ENCODE measurements around the gene OR5C1. TPM values are rescaled to one million over a fixed set of nuclear protein-coding genes. Genes with fewer than 3 reads are reported as not detected.
A peak's percentile ranks its signal among the peaks of the same experiment; 100 is the strongest.

Gene OR5C1
- total RNA-seq, 6 experiments from 2014 or later: not detected

DNA sequence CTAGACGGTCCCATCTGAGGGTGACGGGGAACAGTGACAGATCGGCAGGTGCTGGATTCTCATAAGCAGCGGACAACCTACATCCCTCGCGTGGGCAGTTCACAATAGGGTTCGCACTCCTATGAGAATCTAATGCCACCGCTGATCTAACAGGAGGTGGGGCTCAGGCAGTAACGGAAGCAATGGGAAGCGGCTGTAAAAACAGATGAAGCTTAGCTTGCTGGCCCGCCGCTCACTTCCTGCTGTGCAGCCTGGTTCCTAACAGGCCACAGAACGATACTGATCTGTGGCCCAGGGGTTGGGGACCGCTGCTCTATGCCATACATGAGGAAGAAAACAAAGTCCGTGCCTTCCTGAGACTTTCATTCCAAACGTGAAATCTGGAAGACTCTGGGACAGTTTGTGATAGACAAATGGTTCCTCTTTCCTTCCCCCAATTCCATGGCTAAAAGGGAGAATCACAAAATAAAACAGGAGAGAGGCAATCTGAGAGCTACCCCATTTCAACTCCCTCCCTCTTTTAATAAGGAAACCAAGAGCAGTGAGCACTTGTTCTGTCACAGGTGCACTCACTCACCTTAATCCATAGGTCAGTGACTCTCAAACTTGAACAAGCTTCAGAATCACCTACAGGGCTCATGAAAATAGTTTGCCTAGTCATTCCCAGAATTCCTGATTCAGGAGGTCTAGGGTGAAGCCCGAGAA is 27.6 kb downstream of the OR5C1 start:
- Histone ChIP-seq H3K9me3 (no peaks in the 10 kb centered on the region), H3K27me3 (no peaks in the 10 kb centered on the region), H3K4me1 (peaks cover 0 to 3% (median 0%) of the 10 kb centered on the region in 4 donors), H3K4me3 (no peak overlapping the region), H3K36me3 (peaks cover 0 to 22% (median 4%) of the 10 kb centered on the region in 4 donors), H3K27ac (peak overlapping the region in 1 of 3 donors; percentile 25)
- DNase-seq (peak in 1 of 3 donors; percentile 44), ATAC-seq (peak; percentile 69 to 87 (median 80))
- WGBS (ENCODE audit: insufficient coverage, low coverage, low lambda C conversion rate, missing lambda C conversion rate): 42% methylated on average over 13 of the region's 17 CpGs
- intact Hi-C loops (cut with DNase I): no loop called here
- no peak for TF ChIP-seq POLR2A (IDR thresholded peaks at IDR 0.05)
- TF ChIP-seq, protein P1, sequence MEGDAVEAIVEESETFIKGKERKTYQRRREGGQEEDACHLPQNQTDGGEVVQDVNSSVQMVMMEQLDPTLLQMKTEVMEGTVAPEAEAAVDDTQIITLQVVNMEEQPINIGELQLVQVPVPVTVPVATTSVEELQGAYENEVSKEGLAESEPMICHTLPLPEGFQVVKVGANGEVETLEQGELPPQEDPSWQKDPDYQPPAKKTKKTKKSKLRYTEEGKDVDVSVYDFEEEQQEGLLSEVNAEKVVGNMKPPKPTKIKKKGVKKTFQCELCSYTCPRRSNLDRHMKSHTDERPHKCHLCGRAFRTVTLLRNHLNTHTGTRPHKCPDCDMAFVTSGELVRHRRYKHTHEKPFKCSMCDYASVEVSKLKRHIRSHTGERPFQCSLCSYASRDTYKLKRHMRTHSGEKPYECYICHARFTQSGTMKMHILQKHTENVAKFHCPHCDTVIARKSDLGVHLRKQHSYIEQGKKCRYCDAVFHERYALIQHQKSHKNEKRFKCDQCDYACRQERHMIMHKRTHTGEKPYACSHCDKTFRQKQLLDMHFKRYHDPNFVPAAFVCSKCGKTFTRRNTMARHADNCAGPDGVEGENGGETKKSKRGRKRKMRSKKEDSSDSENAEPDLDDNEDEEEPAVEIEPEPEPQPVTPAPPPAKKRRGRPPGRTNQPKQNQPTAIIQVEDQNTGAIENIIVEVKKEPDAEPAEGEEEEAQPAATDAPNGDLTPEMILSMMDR (IDR thresholded peaks at IDR 0.05): no peak

DNA sequence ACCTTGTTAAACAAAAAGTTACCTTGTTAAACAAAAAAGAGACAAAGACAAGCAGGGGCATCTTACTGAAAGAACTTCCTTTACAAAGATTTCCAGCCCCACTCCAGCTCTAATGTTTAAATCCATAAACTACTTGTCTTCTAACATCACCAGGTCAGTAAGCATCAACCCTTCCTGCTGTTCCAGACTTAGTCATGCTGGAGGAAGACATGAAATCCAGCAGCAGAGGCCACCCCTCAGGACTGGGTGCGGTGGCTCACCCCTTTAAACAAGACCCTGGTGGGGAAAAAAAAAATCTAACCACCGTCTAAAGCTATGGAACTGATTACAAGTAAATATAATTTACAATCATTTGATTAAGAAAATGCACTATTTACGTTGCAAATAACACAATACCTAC is 30.6 kb downstream of the OR5C1 start:
- TF ChIP-seq, protein P1 (IDR thresholded peaks at IDR 0.05): no peak
- TF ChIP-seq POLR2A (IDR thresholded peaks at IDR 0.05): no peak
- intact Hi-C loops (cut with DNase I): no loop called here
- ATAC-seq (no peak), DNase-seq (no peak)
- H3K27ac ChIP-seq: no peak overlapping the region
- H3K27me3 ChIP-seq: no peaks in the 10 kb centered on the region
- H3K4me3 ChIP-seq: no peak overlapping the region
- 65% methylated on average over 3 of the region's 3 CpGs for WGBS (ENCODE audit: insufficient coverage, low coverage, low lambda C conversion rate, missing lambda C conversion rate)
- H3K9me3 ChIP-seq: no peaks in the 10 kb centered on the region
- peaks cover 0 to 43% (median 4%) of the 10 kb centered on the region in 4 donors for H3K36me3 ChIP-seq
- peaks cover 0 to 3% (median 0%) of the 10 kb centered on the region in 4 donors for H3K4me1 ChIP-seq

DNA sequence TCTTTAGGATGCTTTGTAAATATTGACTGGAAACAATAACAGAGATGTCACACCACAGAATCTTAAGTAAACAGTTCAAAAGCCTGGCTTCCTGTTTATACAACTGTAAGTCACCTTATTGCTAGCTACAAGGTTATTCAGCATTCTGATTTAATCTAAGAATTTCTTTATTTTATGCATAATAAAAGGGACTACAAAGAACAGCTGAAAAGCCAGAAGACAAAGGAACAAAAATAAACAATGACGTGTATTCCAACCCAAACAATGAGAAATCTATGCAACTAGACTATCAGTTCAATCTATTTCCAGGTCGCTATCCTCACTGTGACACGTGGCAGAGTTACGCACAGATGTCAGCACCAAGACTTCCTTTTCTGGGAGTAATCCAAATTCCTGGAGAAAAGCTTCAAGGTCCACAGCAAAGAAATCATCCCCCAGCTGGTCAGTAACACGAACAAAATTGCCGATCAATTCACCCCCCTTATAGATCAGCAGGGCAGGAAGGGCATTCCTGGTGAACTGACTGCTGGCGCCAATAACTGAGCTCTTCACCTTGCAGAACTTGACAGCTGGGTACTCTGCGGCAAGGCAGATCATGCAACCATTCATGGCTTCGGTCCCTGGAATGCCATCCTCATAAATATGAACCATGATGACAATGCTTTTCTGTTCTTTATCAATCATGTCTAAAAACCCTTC is 31.2 kb downstream of the OR5C1 start:
- peaks cover 0 to 43% (median 4%) of the 10 kb centered on the region in 4 donors for H3K36me3 ChIP-seq
- no peak overlapping the region for H3K4me3 ChIP-seq
- H3K9me3 ChIP-seq: no peaks in the 10 kb centered on the region
- no peak overlapping the region for H3K27ac ChIP-seq
- WGBS (ENCODE audit: insufficient coverage, low coverage, low lambda C conversion rate, missing lambda C conversion rate): 52% methylated on average over 4 of the region's 9 CpGs
- peak in 3 of 4 donors; percentile 28 to 51 (median 43) for ATAC-seq
- H3K4me1 ChIP-seq: peaks cover 0 to 3% (median 0%) of the 10 kb centered on the region in 4 donors
- no peaks in the 10 kb centered on the region for H3K27me3 ChIP-seq
- TF ChIP-seq, protein P1 (IDR thresholded peaks at IDR 0.05): no peak
- TF ChIP-seq POLR2A (IDR thresholded peaks at IDR 0.05): no peak
- intact Hi-C loops (cut with DNase I): no loop called here
- no peak for DNase-seq

DNA sequence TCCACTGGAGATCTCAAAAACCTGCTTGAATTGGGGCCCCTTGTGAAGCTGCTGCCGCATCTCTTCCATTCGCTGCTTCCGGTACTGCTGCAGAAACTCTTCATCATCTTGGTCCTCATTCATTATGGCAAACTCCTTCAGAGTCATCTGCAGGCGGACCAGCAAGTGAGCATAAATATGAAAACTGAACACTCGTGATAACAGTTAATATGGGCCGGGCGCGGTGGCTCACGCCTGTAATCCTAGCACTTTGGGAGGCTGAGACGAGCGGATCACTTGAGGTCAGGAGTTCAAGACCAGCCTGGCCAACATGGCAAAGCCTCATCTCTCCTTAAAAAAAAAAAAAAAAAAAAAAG is 31.7 kb downstream of the OR5C1 start:
- Histone ChIP-seq H3K36me3 (peaks cover 0 to 43% (median 4%) of the 10 kb centered on the region in 4 donors), H3K9me3 (no peaks in the 10 kb centered on the region), H3K4me1 (peaks cover 0 to 3% (median 0%) of the 10 kb centered on the region in 4 donors), H3K4me3 (no peak overlapping the region), H3K27me3 (no peaks in the 10 kb centered on the region), H3K27ac (no peak overlapping the region)
- 86% methylated on average over 6 of the region's 11 CpGs for WGBS (ENCODE audit: insufficient coverage, low coverage, low lambda C conversion rate, missing lambda C conversion rate)
- DNase-seq (no peak), ATAC-seq (no peak)
- TF ChIP-seq POLR2A (IDR thresholded peaks at IDR 0.05): no peak
- TF ChIP-seq, protein P1 (IDR thresholded peaks at IDR 0.05): no peak
- intact Hi-C loops (cut with DNase I): no loop called here
